H1 (cell line): ENCODE measurements around the gene LYAR. TPM values are rescaled to one million over a fixed set of nuclear protein-coding genes. Genes with fewer than 3 reads are reported as not detected.

Experiments used
- CTCF ChIA-PET: fragments of 300-600 bp; sonication (Branson Sonifier 250); formaldehyde crosslinking; loops from one replicate; lab custom pipeline; 2021; ENCODE audit not compliant: partially characterized antibody; lab: Charles Lee
- POLR2A ChIA-PET: fragments of 300-600 bp; sonication (Branson Sonifier 250); formaldehyde crosslinking; loops from one replicate; lab custom pipeline; 2021; ENCODE audit warnings: inconsistent platforms; ENCODE audit not compliant: partially characterized antibody; lab: Charles Lee
- DNase-seq, 2 experiments: peaks; one replicate each; pipeline versions ENCODE4 v3.0.0 to v3.0.0-alpha.2; 2010 to 2022; ENCODE audit warnings: low spot score in 2 of 2, low read depth in 1 of 2, mixed read lengths in 1 of 2
- FAIRE-seq: peaks from 2 replicates; lab custom pipeline; 2011; peaks lifted over from hg19 to GRCh38; lab: Jason Lieb, UNC
- H2AFZ ChIP-seq: 2 replicates; pipeline ENCODE4 v1.8.1; 2012; ENCODE audit warnings: low read length, inconsistent platforms
- H2AK5ac ChIP-seq: 2 replicates; pipeline ENCODE4 v1.6.1; 2013; ENCODE audit warnings: low read depth, low read length
- H2BK120ac ChIP-seq: replicated peaks from 2 replicates; pipeline ENCODE3; 2013; ENCODE audit warnings: low read depth, low read length, inconsistent platforms
- H2BK12ac ChIP-seq: 2 replicates; pipeline ENCODE4 v1.6.1; 2013; ENCODE audit warnings: low read depth, low read length
- H2BK15ac ChIP-seq: 2 replicates; pipeline ENCODE4 v1.6.1; 2013; ENCODE audit warnings: low read length
- H2BK20ac ChIP-seq: 2 replicates; pipeline ENCODE4 v1.6.1; 2013; ENCODE audit warnings: low read length
- H2BK5ac ChIP-seq: 2 replicates; pipeline ENCODE4 v1.6.1; 2013; ENCODE audit warnings: low read depth, low read length
- H3K14ac ChIP-seq: 2 replicates; pipeline ENCODE4 v1.6.1; 2013; ENCODE audit warnings: inconsistent platforms; ENCODE audit not compliant: insufficient read length
- H3K18ac ChIP-seq: 2 replicates; pipeline ENCODE4 v1.6.1; 2013; ENCODE audit warnings: low read length; ENCODE audit errors: extremely low read depth
- H3K23ac ChIP-seq: 2 replicates; pipeline ENCODE4 v1.6.1; 2013; ENCODE audit warnings: inconsistent platforms; ENCODE audit not compliant: insufficient read length
- H3K23me2 ChIP-seq: 2 replicates; pipeline ENCODE4 v1.6.1; 2013; ENCODE audit warnings: low read depth, low read length
- H3K27ac ChIP-seq: 2 replicates; pipeline ENCODE4 v1.6.1; 2011; ENCODE audit warnings: low read depth, low read length, inconsistent platforms
- H3K27me3 ChIP-seq, 4 experiments: replicated peaks in 1 of 4; 1 replicate in 1 of 4; 2 replicates in 3 of 4; pipeline versions ENCODE4 v1.6.1 to v1.8.1; 2011 to 2013; ENCODE audit warnings: low read length in 3 of 4, mild to moderate bottlenecking in 3 of 4, inconsistent platforms in 2 of 4, mixed read lengths in 2 of 4, moderate library complexity in 1 of 4; ENCODE audit not compliant: control insufficient read depth in 3 of 4, insufficient read depth in 3 of 4; ENCODE audit errors: extremely low read depth in 1 of 4
- H3K36me3 ChIP-seq, 4 experiments: 2 replicates each; pipeline versions ENCODE4 v1.6.1 to v1.8.1; 2011 to 2013; ENCODE audit warnings: mild to moderate bottlenecking in 4 of 4, low read length in 3 of 4, moderate library complexity in 2 of 4, control low read depth in 1 of 4, inconsistent platforms in 1 of 4; ENCODE audit not compliant: insufficient read depth in 4 of 4, control insufficient read depth in 2 of 4
- H3K4ac ChIP-seq: replicated peaks from 2 replicates; pipeline ENCODE3; 2013; ENCODE audit warnings: low read length, low read depth, mixed read lengths, inconsistent platforms; ENCODE audit not compliant: insufficient read length
- H3K4me1 ChIP-seq, 4 experiments: replicated peaks in 1 of 4; 1 replicate in 1 of 4; 2 replicates in 3 of 4; pipeline versions ENCODE4 v1.6.1 to v1.8.1; 2011 to 2013; ENCODE audit warnings: low read length in 3 of 4, inconsistent platforms in 2 of 4, mixed read lengths in 1 of 4; ENCODE audit not compliant: insufficient read depth in 4 of 4, control insufficient read depth in 3 of 4
- H3K4me2 ChIP-seq, 2 experiments: 2 replicates each; pipeline versions ENCODE4 v1.6.1 to v1.8.1; 2011 to 2013; ENCODE audit warnings: low read depth in 2 of 2, low read length in 2 of 2, control low read depth in 1 of 2, inconsistent platforms in 1 of 2, mild to moderate bottlenecking in 1 of 2; ENCODE audit not compliant: insufficient read depth in 1 of 2
- H3K4me3 ChIP-seq, 4 experiments: fragments of 200-600, 300-600 bp in 1 of 4; sonication (generic), shearing (Covaris generic), sonication (Bioruptor Twin) in 1 of 4; 2 replicates each; pipeline versions ENCODE4 v1.5.1 to v1.8.1; 2011 to 2016; ENCODE audit warnings: low read length in 4 of 4, low read depth in 3 of 4, control low read depth in 2 of 4, inconsistent platforms in 2 of 4, mild to moderate bottlenecking in 2 of 4, mixed read lengths in 1 of 4, moderate library complexity in 1 of 4; ENCODE audit not compliant: insufficient read depth in 2 of 4; ENCODE audit errors: extremely low read depth in 1 of 4
- H3K56ac ChIP-seq: replicated peaks from 2 replicates; pipeline ENCODE3; 2013; ENCODE audit warnings: low read depth, mild to moderate bottlenecking, mixed read lengths, low read length, inconsistent platforms; ENCODE audit not compliant: insufficient read length
- H3K79me1 ChIP-seq: 2 replicates; pipeline ENCODE4 v1.6.1; 2013; ENCODE audit warnings: low read depth, low read length, control low read depth
- H3K79me2 ChIP-seq, 2 experiments: 2 replicates each; pipeline versions ENCODE4 v1.6.1 to v1.8.1; 2012 to 2013; ENCODE audit warnings: low read length in 2 of 2, mild to moderate bottlenecking in 2 of 2, inconsistent platforms in 1 of 2; ENCODE audit not compliant: insufficient read depth in 2 of 2, control insufficient read depth in 1 of 2
- H3K9ac ChIP-seq, 4 experiments: replicated peaks in 1 of 4; 1 replicate in 1 of 4; 2 replicates in 3 of 4; pipeline versions ENCODE4 v1.6.1 to v1.8.1; 2011 to 2013; ENCODE audit warnings: low read depth in 3 of 4, low read length in 3 of 4, control low read depth in 2 of 4, mild to moderate bottlenecking in 2 of 4, moderate library complexity in 2 of 4, inconsistent platforms in 1 of 4; ENCODE audit errors: extremely low read depth in 1 of 4
- H3K9me3 ChIP-seq, 2 experiments: 2 replicates each; pipeline versions ENCODE4 v1.6.1 to v1.8.1; 2012 to 2013; ENCODE audit warnings: mild to moderate bottlenecking in 2 of 2, moderate library complexity in 2 of 2, control low read depth in 1 of 2, inconsistent platforms in 1 of 2, low read depth in 1 of 2, low read length in 1 of 2, mixed read lengths in 1 of 2; ENCODE audit not compliant: insufficient read depth in 2 of 2
- H4K20me1 ChIP-seq, 2 experiments: replicated peaks in 1 of 2; 2 replicates each; pipeline versions ENCODE3 to v1.8.1; 2011 to 2013; ENCODE audit warnings: inconsistent platforms in 2 of 2, low read length in 2 of 2, mild to moderate bottlenecking in 1 of 2; ENCODE audit not compliant: insufficient read depth in 2 of 2, control insufficient read depth in 1 of 2
- H4K5ac ChIP-seq: 2 replicates; pipeline ENCODE4 v1.6.1; 2013; ENCODE audit warnings: low read length, low read depth, mixed read lengths, inconsistent platforms; ENCODE audit not compliant: insufficient read length
- H4K8ac ChIP-seq: 2 replicates; pipeline ENCODE4 v1.8.0; 2013; ENCODE audit warnings: mild to moderate bottlenecking, moderate library complexity, low read length, inconsistent platforms; ENCODE audit not compliant: insufficient read depth; ENCODE audit errors: extremely low read depth
- H4K91ac ChIP-seq: replicated peaks from 2 replicates; pipeline ENCODE3; 2013; ENCODE audit warnings: low read length, mixed read lengths, inconsistent platforms; ENCODE audit not compliant: insufficient read length
- ATF3 ChIP-seq: IDR thresholded peaks from 2 replicates; pipeline ENCODE4 v1.6.1; 2011; ENCODE audit warnings: low read depth, mild to moderate bottlenecking, low read length; ENCODE audit not compliant: insufficient read depth
- CBX8 ChIP-seq: fragments of 300-800, 300-1000 bp; sonication (generic); IDR thresholded peaks from 2 replicates; pipeline ENCODE4 v1.7.1; 2016; ENCODE audit warnings: low read depth, low read length, borderline replicate concordance
- NRF1 ChIP-seq: IDR thresholded peaks from 2 replicates; pipeline ENCODE4 v1.6.1; 2011; ENCODE audit warnings: mild to moderate bottlenecking, low read depth, low read length, improper control_type of control experiment
- SUZ12 ChIP-seq: fragments of 200-600 bp; sonication (generic); IDR thresholded peaks from 2 replicates; pipeline ENCODE4 v1.6.1; 2012; ENCODE audit warnings: mild to moderate bottlenecking, inconsistent platforms, low read length, moderate library complexity, mixed read lengths
- TEAD4 ChIP-seq: IDR thresholded peaks from 2 replicates; pipeline ENCODE4 v1.6.1; 2012; ENCODE audit warnings: low read depth, low read length, inconsistent platforms, mixed read lengths
- WGBS, 2 experiments: shearing (Covaris generic) in 1 of 2; methylation state at CpG; one replicate each; pipeline versions ENCODE4 v1.1.6 to v1.1.7; 2013 to 2015; ENCODE audit warnings: low lambda C conversion rate in 2 of 2, mixed read lengths in 2 of 2, inconsistent platforms in 1 of 2, low coverage in 1 of 2, missing lambda C conversion rate in 1 of 2; ENCODE audit not compliant: insufficient replicate concordance in 2 of 2, insufficient coverage in 1 of 2, insufficient read length in 1 of 2; ENCODE audit errors: extremely low coverage in 1 of 2, missing lambda C conversion rate in 1 of 2; 5-methylcytosine and 5-hydroxymethylcytosine counted together
- polyA plus RNA-seq, 7 experiments: library from polyadenylated mRNA; depleted of rRNA in 3 of 7; stranded (reverse) in 5 of 7; unstranded in 2 of 7; fragments of >200 nt in 5 of 7; fragments of 200-250 nt in 2 of 7; gene quantifications; 1 replicate in 5 of 7; 2 replicates in 1 of 7; 4 replicates in 1 of 7; pipeline versions ENCODE4 v1.2.1 to v1.2.3, GENCODE V29; 2011 to 2013; ENCODE audit warnings: missing spikeins in 2 of 7, mixed read lengths in 2 of 7
- total RNA-seq: library from RNA; stranded (reverse); fragmentation: NEBNext Ultra II Directional; extraction: Animal tissue kit (Norgen Biotek cat#: 25700); gene quantifications from 2 replicates; pipeline ENCODE4 v1.2.1, GENCODE V29; 2021

LYAR gene
- total and polyA plus RNA-seq, 2 of the 8 experiments (the other 6 are each of a cell fraction or from before 2014, with no cell fraction given): 6.5 to 46.9 TPM

GRCh38 chr4:4316150-4316495 lies 26.2 kb upstream of the LYAR start:
- Histone ChIP-seq H3K4me2 (no peak overlapping the region), H4K20me1 (peaks cover 0 to 4% of the 10 kb centered on the region in 2 experiments), H4K5ac (no peak overlapping the region), H2AFZ (no peak overlapping the region)
- TF ChIP-seq NRF1: no peak
- TF ChIP-seq SUZ12: no peak
- TF ChIP-seq CBX8: no peak
- TF ChIP-seq ATF3: no peak
- no peak for TF ChIP-seq TEAD4
- TF ChIP-seq, all 59 proteins: peak for 0
- Histone ChIP-seq H3K23me2 (no peaks in the 10 kb centered on the region), H3K56ac (no peak overlapping the region), H3K4me1 (peaks cover 0 to 7% (median 2%) of the 10 kb centered on the region in 4 experiments; a peak in 3 of 7 replicates), H3K36me3 (peaks cover 0 to 17% (median 5%) of the 10 kb centered on the region in 4 experiments; a peak in 5 of 8 replicates), H3K27ac (no peak overlapping the region), H2BK5ac (no peak overlapping the region), H2AK5ac (no peak overlapping the region), H3K4ac (no peak overlapping the region), H3K9me3 (no peaks in the 10 kb centered on the region), H3K23ac (no peak overlapping the region), H3K4me3 (no peak overlapping the region), H3K79me2 (no peaks in the 10 kb centered on the region), H4K91ac (no peak overlapping the region), H3K79me1 (no peaks in the 10 kb centered on the region; the same call in 1 of the 2 replicates), H3K18ac (no peak overlapping the region), H4K8ac (no peak overlapping the region), H3K14ac (no peak overlapping the region), H2BK12ac (no peak overlapping the region), H3K9ac (no peak overlapping the region), H3K27me3 (no peaks in the 10 kb centered on the region), H2BK20ac (no peak overlapping the region), H2BK15ac (no peak overlapping the region), H2BK120ac (no peak overlapping the region)
- ChIA-PET POLR2A (no interaction called here), CTCF (interaction anchor here (1.5 to 1.9 kb wide), 3 partner anchors 11 to 42 kb away, joined by 3 to 7 read pairs (median 3); no protein-coding TSS in a partner anchor)
- DNase-seq: no peak
- WGBS, 2 experiments: 93% methylated on average over 13 of the region's 13 CpGs; no CpG with 5 or more reads in 1 of the 2 experiments
- no peak for FAIRE-seq
